ENCODE measurements around the gene DLG2.

DLG2 gene

DNA sequence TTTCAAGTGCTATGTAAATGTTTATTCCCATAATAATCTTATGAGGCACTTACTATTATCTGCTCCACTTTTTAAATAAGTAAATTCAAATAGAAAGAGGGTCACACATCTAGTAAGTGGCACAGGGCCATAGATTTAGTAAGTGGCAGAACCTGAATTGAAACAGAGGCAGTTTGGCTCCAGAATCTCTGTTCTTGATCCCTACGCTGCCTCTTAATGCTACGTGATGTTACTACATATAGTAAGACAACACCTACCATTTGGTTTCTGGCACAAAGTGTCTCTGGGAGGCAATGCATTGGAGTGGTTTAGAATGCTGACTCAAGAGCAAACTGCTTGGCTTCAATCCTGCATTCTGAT, 1018.3 kb downstream of the DLG2 start:
- DNase-seq = no peak

DNA sequence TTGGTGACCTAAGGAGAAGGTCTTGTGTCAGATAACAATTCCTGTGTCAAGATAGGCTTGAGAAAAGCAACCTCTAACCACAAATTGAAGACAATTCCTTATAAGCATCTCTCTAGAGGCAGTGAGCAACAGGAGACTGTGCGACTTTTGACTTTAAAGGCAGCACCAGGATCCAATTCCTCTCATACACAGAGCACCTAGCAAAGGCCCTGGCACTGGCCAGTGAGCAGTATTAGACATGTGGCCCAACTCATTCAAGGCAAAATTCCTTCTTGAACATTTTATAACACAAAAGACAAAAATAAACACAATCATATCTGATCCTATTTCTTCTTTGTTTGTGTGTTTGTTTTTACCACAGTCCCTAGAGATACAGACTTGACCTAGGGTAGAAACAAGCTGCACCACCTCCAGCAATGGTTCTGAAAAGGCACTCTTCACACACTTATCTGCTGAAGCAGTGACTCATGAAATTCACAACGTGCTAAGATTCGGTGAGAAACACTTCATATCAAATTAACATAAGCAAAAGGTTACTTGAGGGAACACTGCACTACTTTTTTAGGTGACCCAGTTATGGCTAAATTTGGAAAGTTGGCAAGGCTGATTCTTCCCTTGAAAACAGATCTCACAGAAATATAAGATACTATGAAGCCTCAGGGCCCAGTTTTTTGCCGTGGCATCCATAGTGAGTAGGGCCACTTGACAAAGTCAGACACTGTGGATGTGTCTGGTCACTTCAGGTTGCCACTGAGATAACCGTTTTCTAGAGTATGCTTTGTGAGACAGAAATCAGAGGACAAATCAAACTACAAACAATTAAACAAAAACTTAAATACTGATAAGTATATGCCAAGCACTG, 1018.9 kb downstream of the DLG2 start:
- DNase-seq = no peak

DNA sequence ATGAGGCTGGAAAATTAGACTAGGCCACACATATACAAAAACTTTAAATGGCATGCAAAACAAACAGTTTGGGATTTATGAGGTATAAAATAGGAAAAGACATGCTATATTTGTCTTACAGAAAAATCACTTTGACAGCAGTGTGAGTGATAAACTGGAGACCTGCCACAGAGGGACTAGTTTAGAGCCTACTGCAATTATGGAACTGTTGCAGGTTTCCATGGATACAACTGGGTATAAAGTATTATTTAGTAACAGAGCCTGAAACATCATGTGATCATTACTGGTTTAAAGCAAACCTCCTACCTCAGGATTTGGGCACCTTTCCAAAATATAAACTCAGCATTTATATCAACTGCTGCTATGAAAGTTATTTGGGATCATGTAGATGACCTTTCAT, 1032.5 kb downstream of the DLG2 start:
- DNase-seq = no peak

DNA sequence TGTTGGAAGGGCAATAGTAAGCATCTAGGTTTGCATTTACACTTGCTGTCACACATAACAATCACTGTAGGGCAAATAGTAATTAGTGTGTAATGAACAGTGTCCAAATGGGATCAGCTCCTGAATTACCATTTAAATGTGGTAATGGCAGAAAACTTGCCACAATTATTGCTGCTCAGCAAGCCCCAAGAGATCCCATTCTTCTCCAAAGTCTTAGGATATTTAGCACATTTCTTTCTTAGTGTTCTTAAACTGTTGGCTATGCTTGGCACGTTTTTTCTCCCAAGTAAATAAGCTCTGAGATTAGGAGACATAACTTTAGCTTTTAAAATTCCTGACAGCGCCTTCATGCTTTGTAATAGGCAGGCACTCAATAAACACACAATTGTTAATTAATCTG, 1037.0 kb downstream of the DLG2 start:
- no peak for DNase-seq

DNA sequence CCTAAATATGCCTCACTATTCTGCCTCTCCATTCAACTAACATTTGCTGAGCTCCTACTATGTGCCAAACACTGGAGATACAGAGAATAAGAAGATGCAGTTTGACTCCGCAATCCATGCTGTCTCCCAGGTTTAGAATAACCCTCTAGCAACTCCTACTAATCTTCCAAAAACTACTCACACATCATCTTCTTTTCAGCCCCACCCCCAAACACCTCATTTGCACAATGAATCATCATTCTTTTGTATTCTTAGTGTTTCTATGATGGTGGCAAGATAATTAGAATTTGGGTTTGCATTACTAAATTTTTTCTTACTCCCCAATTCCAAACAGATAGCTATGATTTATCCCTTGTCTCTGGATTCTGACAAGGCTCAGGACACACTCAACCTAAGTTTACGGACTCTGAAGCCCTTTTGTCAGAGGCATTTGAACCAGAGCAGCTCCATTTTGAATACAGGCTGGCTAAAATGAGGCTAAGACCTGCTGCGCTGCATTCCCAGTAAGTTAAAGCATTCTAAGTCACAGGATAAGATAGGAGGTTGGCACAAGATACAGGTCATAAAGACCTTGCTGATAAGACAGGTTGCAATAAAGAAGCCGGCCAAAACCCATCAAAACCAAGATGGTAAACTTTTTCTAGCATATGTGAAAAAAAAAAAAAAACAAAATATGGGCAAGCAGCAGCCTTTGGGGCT, 1038.9 kb downstream of the DLG2 start:
- no peak for DNase-seq

DNA sequence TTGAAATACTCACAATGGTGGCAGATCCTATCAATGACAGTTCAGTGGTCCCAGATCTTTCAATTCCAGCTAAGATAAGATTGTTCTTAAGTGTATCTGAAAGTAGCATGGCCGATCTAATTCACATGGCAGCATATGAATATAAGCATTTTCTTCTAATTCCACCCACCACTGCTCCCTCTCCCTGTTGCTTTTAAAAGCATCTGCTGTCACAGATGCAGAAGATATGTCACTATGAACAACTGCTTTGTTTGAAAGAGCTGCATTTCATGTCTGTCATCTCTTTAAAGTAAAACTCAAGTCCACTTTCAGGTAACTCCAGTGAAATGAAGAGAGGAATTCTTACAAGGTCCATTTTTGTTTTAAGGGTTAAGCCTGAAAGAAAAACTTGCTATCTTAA, 1044.0 kb downstream of the DLG2 start:
- no peak for DNase-seq

DNA sequence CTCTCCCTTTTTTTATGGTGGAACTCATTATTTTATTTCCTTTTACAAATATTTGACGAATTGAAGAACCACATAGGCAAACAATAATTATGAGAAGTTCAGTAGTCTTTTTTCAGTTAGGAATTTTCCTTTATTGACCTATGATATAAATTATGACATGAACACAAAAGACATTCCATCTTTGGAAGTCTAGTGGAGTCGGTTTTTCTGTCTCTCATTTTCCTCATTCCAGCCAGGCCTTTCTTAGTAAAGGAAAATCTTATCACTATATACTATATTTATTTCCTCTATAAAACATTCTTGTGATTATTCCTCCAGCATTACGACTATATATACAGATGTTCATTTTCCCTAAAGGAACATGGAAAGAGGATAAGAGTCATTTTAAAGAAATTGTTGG, 1046.1 kb downstream of the DLG2 start:
- no peak for DNase-seq

DNA sequence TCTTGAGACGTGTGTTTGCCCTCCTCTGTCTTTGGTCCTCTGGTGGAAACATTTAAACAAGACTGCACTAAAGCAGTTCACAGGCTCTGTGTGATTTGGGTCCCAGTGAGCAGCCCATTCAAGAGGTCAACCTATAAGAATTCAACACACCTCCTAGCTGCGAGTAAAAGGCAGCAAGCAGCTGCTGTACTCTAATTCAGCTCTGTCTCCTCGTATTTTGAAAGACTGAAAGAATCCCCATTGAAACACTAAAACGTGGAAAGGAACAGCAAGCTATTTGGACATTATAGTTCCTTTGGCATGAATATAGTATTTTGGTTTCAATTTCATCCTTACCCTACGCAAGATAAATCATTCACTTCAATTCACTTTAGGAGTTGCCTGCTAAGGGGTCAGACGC, 1046.7 kb downstream of the DLG2 start:
- DNase-seq = no peak

DNA sequence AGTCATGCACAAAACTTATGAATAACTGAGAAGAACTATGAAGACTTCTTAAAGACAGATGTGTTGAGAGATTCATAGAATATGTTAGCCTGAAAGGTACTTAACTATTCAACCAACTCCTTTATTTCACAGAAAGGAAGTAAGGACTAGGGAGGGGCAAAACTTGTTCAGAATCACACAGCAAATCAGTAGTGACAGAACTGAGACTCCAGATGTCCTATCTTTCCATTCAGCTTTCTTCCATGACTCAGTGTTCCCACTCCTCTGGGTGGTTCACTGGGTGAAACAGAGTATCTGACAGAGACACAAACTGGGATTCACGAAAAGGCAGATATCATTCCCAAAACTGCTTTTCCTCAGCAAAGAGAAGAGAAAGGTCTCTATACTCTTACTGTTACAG, 1053.3 kb downstream of the DLG2 start:
- no peak for DNase-seq

DNA sequence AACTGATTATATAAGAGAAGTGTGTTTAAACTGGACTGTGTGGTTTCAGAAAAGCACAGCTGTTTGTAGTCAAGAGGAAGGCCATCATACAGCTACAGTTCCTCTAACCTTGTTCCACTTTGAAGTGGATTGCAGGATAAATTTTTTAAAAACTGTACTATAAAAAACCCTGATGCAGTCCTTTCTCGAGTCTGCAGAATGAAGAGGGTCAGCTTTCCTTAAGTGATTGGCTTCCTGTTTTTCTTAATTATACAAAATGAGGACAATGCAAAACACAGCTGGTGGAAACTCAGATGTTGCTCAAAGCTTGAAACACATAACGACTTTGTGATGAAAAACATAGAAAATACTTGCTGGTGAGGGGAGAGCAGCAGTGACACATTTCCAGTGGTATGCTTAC, 1060.5 kb downstream of the DLG2 start:
- DNase-seq = no peak

DNA sequence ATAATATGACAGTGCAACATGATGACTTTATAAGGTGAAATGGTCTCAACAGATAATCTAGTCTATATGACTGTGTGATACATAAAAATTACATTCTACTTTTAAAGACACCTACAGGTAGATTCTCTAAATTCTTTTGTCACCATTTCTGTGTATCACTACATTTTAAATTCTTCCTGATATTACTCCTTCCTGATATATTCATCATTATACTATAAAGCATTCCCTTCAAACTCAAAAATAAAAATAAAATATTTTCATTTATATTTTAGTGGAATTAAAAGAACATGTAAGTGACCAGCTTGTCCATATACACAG, 1062.3 kb downstream of the DLG2 start:
- no peak for DNase-seq

DNA sequence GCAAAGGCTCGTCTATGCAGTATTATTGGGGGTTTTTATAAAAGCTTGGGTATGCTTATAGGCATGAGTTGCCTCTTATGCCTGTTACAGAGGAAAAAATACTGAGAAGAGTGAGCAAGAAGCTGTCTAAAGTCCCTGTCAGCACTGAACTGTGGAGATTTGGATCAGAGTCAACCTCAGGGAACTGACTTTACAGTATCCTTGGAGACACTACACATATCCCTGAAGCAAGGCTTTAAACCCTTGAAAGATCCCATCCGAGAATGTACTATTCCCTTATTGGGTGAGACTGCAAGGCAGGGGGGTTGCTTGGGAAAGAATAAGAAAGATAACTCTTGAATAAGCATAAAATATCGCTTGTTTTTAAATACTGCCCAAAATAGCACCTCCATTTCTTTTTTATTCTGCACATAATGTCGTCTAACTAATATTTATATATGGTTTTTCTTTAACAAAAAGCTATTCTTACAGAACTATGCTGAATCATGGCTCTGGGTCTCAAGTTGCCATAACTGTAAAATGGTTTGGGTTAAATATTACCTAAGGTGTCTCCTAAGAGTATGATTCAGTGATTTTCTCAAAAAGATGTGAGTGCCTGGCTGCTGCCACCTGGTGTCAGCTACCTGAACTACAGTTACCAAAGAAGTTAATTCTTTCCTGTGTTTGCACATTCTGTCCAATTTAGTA, 1062.8 kb downstream of the DLG2 start:
- DNase-seq = no peak

DNA sequence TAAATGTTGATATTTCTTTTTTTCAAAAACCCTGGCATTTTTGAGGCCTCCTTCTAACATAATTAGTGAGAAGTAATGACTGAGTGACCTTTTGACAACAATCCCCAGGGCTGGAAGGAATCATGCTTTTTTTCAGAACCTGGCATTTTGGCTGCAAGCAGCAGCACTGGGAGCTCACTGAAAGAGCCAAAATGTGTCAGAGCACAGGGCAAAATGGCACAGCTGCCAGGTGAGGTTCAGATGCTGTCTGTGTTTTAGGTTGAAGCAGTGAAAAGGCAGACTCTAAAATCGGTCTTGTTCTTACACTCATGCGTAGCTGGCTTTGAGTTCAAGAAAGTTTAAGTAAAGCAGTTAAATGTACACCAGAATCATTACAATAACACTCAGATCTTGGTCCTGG, 1063.8 kb downstream of the DLG2 start:
- DNase-seq = no peak

DNA sequence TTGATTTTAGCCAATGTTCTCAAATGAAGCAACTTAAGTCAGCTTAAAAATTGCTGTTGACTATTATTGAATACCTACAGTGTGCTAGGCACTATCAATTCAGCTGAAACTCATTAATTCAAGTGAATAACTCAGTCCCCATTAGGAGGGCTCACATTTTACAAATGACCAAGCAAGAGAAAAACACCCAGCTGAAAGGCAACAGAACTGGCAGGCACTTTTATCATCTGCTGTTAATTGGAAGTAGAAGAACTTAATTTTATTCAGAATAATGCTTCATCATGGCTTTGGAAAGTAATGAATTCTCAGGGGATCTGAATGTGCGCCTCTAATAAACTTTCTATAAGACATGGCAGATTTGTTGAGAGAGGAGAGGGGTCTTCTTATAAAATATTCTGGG, 1066.9 kb downstream of the DLG2 start:
- no peak for DNase-seq

DNA sequence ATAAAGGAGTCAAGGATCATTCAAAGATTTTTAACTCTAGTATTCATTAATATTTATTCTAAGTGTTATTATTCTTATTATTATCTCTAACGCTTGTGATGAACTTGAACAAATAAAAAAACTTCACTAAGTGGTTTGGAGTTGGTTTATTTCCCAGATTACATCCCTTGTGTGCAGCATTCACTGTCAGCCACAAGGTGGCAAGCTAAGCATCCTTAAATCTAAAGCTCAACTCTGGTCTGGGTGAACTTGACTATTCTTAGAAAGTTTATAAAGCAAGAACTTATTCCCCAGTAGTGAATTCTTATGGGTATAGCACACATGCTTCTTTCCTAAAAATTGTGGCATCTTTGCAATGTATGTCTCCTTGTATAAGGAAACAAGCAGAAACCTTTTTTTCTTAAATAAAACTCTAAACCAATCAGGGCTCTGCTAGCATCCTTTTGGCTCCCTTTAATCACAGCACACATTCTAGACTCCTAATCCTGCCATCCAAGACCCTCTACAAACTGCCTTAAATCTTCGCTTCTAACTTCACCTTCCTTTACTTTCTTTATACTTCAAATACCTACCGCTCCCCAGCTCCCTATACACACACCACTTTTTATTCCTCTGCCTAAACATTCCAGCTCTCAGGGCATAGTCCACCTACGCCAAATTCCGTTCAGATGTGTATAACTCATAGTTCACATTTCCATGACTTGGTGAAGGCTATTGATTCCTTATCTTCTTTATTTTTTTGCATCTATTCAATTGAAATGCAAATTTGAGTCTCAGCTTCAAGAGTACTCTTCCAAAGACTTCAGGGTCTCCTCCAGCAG, 1068.8 kb downstream of the DLG2 start:
- DNase-seq = no peak

DNA sequence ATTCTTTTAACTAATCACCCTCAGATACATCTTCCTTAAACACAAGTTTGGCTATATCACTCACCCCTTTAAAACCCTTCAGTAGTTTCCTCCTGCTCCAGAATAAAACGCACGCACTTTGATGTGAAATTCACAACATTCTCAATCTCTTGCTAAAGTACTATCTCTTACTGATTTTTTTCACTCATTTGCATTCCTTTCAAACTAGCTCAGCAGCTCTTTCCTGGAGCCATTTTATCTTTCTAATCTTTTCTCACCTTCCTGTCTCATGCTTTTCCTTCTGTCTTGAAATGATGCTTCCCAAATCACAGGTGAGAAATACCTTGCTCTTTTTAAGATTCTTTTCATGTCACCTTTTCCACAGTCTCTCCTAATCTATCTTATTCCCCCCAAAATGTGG, 1074.4 kb downstream of the DLG2 start:
- DNase-seq = no peak

DNA sequence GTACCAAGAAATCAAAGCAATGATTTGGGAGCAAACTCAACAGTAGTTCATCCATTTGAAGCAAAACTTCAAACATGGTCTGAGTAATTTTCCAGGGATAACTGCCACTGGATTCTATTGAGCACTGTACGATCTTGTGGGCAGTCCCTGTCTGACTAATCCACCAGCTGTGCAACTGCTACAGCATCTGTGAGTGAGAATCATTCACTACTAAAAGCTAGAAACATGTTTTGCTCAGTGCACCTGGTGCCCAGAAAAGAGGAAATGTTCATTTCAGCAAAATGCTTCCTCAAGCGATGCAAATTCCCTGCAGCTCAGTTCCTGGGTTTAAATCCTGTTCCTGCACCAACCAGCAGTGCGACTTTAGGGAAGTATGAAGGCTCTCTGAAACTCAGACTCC, 1077.9 kb downstream of the DLG2 start:
- DNase-seq = no peak

DNA sequence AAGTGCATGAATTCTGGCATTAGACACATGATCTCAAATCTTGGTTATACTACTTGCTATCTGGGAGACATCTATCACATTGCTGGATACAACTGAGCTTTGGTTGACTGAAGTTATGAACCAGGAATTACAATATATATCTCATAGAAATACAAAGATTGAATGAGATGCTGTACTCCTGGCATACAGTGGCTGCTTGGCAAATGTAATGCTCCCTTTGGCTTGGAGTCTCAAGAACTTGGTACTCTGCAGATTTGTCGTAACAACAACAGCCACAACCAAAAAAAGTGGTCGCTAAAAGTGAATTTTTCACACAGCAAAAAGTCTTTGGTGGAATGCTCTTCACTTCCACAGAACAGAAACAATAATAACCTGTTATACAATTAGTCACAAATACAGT, 1082.6 kb downstream of the DLG2 start:
- no peak for DNase-seq

DNA sequence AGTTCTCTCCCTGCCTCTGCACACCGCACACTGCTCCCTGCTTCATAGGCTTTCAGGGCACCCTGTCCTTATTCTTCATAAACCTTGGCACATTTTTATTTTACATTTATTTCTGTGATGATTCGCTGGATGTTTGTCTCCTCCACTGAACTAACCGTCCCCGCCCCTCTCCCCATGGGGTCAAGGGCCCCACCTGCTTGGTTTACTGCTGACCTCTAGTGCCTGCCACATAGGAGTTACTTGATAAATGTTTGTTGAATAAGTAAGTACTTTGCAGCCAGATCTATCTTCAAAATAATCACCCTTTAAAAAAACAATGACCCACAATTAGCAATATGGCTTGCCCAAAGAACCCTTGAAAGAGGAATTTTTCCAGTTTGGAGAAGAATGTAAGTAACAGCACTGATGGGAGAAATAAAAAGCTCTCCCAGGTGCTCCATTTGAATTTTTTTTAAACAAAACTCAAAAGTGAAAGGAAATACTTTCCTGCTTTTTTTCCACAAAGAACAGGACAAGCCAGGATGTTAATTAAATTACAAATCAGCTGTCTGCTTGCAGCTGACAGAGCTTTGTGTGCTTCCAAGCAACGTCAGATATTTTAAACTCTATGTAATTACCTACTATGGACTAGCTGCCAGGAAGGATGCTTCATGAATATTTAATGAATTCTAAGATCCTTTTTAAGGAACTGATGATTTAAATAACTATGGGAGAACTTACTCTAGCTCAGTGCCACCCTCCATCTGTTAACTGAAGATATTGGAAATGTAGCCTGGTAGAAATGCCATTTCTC, 1083.6 kb downstream of the DLG2 start:
- no peak for DNase-seq

DNA sequence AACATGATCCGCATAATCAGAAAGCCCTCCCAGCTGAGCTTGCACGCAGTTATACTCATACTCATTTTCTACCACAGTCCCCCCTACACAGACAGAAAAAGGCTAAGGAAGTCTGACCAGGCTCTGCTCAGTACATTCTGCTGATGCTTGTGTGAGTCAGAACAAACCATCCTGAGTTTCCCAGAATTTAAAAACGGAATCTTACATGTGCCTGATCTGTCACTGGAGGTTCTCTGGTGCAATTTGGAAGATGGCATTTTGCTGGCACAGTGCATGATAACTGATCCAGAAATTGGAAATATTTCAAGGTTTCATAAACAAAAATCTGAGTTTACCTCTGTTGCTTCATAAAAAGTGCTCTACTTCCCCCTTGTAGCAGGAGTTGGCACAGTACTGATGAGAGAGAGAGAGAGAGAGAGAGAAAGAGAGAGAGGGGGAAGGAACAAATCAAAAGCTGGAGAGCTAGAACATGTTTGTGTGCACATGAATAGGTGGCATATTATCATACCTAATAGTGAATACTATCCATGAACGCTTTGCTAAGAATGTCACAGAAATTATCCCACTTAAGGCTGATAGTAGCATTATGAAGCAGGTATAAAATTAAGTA, 1085.3 kb downstream of the DLG2 start:
- no peak for DNase-seq

DNA sequence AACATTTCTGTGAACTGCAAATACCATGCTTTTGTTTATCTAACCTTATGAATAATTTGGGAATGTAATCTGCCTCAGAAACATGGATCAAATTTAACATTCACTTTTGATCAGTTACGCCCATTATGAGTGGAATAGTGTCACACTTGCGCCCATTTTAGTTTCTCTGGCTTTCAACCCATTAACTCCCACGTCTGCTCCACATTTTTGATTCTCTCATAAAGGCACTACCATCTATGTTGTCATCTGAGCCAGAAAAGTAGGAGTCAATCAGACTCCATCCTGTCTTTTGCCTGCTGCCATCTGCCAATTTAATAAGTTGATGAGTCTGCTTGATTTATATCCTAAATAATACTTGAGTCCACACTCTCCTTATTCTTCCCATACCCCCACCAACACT, 1090.7 kb downstream of the DLG2 start:
- DNase-seq = no peak

DNA sequence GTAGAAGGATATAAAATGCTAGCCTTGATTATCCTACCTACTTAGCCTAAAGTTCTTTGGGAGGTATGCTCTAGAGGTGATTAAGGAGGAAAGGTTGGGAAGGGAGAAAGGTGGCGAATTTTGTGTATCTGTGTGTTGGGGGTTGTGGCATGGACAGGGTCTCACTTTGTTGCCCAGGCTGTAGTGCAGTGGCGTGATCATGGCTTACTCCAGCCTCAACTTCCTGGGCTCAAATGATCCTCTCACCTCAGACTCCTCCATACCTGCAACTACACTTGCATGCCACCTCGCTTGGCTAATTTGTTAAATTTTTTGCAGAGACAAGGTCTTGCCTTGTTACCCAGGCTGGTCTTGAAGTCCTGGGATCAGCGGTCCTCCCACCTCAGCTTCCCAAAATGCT, 1094.8 kb downstream of the DLG2 start:
- no peak for DNase-seq
